ENCODE measurements around the gene RGS1.
A peak's percentile ranks its signal among the peaks of the same experiment; 100 is the strongest.

RGS1 gene

DNA sequence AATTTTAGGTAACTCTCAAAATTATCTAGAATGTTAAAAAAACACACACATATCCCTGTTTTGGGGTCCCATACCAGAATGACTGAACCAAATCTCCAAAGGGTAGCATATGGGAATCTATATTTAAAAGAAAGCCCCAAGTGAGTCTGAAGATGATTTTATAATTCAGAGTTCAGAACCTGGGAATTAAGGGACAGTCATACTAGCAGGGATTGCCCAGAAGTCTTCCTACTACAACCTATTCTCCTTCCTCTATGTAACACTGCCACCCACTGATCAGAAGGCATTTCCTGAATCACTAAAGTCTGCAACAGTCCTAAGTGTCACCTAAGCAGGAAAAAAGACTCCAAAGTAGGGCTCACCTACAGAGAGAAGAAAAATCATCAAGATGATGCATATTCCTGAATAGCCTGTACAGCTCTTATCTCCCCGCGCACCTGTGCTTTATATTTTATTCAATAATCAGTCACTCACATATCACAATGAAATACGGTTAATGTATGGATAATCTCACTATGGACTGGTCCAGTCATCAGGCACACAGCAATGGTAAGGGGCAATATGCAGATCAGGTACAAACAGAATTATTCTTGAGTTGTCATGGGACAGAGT is 4.9 kb downstream of the RGS1 start:
- no peak for DNase-seq (ENCODE audit: low read depth in 2 of 2, low spot score in 1 of 2)

DNA sequence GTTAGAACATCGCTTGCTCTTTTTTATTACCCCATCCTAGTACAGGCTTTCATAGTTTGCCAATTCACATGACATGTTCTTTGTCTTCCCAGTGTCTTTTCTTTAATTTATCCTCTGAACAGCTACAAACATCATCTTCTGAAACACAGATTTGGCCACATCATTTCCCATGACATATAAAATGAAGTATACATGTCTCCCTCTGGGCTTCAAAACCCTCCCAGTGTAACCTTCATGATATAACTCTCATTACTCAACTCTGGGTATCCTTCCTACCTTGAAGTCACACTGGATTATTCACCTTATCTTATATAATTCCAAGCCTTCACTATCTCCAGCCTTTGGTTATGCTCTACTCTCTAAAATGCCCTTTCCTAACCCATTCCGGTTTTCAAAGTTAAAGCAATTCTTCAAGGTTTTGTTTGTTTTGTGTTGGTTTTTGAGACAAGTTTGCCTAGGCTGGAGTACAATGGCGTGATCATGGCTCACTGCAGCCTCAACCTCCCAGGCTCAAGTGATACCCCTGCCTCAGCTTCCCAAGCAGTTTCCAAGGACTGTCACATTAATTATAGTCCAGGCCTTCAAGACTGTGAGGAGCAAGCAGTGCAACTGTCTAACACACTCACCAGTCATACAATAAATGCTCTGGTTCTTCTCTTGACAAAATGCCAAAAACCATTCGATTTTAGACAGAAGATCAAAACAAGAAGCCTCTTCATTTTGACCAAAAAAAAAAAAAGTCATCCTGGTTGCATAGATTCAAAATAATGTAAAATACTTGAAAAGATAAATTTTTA is 5.8 kb downstream of the RGS1 start:
- no peak for DNase-seq (ENCODE audit: low read depth in 2 of 2, low spot score in 1 of 2)

DNA sequence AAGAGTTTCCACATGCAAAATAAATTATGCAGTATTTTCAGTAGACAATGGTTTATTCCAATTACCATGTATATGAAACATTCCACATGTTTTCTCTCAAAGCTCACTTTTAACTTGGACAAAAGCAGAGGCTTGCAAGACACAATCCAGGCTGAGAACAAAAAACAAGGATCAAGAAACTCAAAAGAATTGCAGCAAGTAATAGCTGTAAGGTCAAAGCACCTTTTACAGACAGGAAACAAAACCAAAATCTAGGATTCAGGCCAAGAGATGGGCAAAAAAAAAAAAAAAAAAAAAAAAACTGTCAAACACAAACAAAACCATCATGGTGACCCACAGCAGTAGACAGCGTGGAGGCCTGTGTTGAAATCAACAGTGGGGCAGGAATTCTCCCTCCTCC is 9.3 kb downstream of the RGS1 start:
- DNase-seq (ENCODE audit: low read depth in 2 of 2, low spot score in 1 of 2) = no peak

DNA sequence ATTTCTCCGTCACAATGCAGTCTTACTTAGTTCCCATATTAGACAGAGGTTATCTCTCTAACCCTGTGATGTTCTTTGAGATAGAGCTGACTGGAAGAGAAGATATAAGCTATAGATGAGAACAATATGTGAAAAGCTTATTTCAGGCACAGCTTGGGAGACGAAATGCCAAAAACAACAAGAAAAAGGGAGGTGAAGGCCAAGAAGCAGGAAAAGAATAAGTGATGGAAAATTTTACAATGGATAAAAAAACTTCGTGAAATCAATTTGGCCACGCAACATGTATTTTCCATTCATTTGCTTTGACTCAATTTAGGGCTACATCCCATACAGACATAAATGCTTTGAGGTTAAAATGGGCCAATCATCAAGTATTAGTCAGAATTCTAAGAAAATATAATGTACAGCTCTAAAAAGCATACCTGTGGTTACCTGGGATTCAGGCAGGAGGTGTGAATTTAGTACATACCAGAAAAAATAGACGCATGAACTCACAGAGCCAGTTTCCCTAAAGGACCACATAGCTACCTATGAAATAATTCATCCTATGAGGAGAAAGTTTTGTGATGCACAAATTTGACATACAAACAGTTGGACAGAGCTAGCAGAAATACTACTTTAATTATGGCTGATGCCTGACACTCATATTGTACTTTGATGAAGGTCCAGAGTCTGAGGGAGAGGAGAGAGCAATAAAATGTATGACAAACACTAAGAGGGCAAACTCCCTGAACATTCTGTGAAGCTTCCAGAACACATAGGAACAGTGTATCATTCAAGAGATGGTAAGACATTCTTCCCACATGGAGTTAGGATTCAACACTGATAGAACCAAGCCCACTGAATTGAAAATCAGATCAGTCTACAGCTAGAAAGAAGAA is 12.1 kb downstream of the RGS1 start:
- no peak for DNase-seq (ENCODE audit: low read depth in 2 of 2, low spot score in 1 of 2)

DNA sequence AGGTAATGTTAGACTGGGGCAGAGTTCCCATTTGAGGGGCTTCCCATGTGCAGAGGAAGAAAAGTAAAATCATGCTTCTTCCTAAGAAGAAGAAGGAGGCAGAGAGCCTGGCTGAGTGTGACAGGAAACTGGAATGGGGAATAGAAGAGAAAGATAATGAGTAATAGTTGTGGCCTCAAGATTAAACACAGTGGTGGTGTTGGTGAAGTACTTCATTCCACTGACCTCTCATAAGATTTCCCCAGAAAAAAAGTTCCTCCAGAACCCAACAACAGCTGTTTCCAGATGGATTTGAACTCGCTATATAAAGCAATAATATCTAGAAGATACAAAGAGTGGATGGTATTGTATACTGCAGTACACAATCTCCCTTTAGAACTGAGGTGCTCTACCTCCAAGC is 13.0 kb downstream of the RGS1 start:
- no peak for DNase-seq (ENCODE audit: low read depth in 2 of 2, low spot score in 1 of 2)

DNA sequence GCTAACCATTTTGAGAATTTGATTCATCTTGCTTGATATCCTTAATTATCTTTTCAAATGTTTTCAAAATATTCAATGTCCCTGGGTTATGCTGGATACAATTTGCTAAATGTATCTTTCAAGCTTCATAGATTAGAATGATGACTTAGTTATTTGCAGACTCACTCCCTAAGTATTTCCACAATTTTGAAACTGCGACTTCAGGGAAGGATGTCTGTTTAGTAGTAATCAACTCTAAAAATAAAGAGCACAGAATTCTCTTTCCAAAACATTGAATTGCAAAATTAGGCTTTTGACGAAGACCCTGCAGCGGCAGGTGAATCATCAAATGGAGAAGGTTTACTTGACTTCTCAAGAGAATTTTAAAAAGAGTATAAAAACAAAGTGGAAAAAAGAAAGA is 14.2 kb downstream of the RGS1 start:
- no peak for DNase-seq (ENCODE audit: low read depth in 2 of 2, low spot score in 1 of 2)

DNA sequence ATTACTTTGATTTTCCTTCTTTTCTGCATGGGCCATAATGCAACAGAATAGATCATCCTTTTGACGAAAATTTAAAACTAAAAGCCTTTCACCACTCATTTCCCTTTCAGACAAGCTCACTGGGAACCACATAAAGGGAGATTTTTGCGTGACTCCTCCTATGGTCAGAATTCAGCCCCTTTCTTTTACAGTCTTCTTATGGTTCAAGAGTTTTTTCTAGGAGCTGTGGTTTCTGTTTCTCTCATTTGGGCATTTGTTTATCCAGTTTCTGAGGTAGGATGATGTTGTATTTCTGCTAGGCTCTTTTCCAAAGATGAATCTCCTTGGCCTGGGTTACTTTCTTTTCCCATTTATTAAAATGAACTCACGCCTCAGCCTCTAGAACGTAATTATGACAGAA is 16.9 kb downstream of the RGS1 start:
- DNase-seq (ENCODE audit: low read depth in 2 of 2, low spot score in 1 of 2) = no peak

DNA sequence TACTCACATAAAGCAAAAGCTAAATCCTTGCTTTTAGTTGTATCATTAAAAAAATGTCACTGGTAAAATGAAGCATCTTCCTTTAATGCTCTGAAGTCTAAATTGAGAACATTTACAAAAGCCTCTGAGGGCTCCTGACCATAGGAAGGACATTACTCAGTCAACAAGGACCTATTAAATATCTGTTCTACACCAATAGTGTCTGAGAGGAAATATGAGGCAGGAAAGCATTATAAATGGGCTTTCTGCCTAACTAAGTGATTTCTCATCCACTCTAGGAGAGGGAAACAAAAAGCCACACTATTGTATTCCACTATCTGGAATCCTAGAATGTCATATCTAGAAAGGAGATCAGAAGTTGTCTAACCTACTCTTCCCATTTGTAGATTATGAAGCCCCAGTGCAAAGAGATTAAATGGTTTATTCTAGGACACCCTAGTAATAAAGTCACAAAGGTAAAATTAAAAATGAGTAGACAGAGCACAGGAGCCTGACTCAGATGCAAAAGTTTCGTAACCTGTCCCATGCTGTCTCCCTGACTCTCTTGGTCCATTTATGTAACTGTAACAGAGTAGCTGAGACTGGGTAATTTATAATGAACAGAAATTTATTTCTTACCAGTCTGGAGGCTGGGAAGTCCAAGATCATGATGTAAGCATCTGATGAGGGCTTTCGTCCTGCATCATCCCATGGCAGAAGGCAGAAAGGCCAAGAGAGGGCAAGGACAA is 17.6 kb downstream of the RGS1 start:
- no peak for DNase-seq (ENCODE audit: low read depth in 2 of 2, low spot score in 1 of 2)

DNA sequence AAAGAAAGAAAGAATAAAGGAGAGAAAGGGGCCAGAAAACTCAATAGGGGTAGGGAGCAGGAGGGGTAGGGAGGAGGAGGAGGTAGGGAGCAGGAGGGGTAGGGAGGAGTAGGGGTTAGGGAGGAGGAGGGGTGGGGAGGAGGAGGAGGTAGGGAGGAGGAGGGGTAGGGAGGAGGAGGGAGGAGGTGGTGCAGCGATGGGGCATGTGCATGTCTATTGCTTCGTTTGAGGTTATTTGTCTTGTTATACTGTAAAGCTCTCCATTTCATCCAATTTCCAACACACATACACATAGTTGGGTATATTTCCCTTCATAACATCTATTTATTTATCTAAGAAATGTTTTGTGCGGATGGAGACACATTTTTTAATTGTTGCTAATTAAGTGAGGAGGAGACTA is 19.7 kb downstream of the RGS1 start:
- DNase-seq (ENCODE audit: low read depth in 2 of 2, low spot score in 1 of 2) = no peak

DNA sequence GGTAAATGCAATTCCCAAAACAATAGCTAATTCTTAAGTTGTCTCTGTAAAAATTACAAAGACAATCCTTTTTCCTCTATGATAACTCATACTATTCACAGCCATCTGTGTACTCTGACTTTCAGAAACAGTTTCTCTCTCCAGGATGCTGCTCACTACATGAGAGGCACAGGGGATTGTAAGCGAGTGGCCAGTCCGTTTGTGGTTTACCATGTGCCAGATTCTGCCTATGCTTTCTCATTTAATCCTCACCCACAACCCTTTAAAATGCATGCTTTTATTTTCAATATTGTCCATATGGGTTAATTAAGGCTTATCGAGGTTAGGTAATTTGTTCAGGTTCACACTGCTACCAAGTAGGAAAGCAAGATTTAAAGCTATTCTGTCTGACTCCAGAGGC is 23.0 kb downstream of the RGS1 start:
- DNase-seq (ENCODE audit: low read depth in 2 of 2, low spot score in 1 of 2) = no peak

DNA sequence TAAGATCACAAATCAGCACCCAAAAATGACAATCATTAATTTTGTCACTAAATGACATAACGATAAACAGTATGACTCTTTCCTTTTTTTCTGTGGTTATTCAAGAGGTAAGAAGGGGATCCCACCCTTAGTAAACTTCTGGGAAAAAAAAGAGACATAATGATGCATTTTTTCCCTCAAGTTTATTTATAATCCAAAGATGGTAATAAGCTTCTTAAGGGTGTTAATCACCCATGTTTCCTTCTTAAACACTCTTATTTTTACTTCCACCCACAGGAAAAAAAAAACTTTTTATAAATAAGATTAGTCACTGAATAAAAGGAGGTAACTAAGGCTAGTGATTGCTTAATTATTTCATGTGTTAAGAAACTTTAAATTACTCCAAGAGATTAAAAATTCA is 24.7 kb downstream of the RGS1 start:
- DNase-seq (ENCODE audit: low read depth in 2 of 2, low spot score in 1 of 2) = no peak

DNA sequence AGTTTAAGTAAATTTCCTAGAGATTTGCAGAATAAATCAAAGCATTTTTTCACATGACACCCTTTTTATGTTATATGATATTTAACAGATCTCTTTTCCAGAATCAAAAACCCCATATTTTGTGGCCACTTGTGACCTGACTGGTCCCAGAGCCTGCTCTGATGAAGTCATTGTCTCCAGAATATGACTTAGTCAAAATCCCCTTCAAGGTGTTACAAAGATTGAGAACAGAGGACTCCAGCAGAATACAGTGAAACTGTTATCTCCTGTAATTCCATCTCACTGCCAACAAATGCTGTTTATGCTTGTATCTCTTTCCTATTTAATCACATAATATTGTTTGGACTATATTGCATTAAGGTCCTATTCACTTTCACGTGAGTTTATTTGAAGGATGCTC is 25.6 kb downstream of the RGS1 start:
- DNase-seq (ENCODE audit: low read depth in 2 of 2, low spot score in 1 of 2) = no peak

DNA sequence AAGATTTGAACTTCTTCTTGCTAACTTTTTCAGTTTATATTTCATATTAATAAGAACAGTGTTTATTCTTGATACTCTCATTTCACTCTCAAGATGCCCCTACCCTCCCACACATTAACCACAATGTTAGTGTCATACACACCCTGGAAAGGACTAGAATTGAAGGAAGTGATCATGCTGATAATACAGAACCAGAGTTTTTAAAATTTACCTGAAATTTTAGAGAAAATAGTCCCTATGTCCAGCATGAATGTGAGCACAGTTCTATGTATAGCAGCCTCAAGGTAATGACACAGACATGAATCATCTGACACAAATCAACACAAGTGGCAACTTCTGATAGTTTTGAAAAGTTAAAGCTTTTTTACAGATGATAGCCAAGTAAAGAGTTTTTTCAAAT is 26.0 kb downstream of the RGS1 start:
- DNase-seq (ENCODE audit: low read depth in 2 of 2, low spot score in 1 of 2) = no peak

DNA sequence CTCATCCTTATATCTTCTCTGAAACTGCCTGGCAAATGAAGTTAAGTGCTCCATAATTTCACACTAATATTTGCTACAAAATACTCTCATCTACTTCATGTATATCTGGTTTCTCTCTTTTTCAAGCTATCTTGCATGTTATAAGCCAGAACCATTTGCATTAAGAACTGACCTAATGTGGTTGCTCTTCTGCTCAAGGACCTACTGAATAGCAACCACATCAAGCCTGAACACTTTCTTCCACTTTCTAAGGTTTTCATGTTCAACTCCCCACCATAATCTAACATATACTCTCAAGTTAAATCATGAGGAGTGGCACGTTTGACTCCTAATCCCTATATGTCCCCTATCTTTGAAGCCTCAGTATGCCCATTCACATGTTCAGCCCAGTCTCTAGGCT is 27.2 kb downstream of the RGS1 start:
- no peak for DNase-seq (ENCODE audit: low read depth in 2 of 2, low spot score in 1 of 2)

DNA sequence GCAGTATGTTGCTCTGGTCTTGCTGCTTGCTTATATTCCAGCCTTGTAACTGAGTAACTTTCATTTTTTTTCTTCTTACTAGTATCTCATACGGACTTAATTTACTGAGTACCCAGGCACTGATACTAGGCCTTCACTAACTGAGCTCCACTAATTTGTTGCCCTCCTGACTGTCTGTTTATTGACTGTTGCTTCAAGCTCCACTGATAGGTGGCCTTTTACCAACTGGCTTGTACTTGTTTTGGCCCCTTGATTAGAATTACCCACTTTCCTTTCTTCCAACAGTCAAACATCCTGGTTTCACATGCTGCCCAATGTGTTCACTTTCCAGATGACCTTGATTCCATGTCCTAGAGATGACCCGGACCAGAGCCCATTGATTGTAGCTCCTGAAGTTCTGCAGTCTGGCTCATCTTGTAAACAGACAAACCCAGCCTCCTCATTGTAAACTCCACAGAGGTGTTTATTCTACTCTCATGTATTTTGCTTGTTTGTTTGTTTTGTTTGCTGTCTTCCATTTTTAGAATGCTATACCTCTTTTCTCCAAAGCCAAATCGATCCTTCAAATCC is 27.7 kb downstream of the RGS1 start:
- DNase-seq (ENCODE audit: low read depth in 2 of 2, low spot score in 1 of 2) = no peak

DNA sequence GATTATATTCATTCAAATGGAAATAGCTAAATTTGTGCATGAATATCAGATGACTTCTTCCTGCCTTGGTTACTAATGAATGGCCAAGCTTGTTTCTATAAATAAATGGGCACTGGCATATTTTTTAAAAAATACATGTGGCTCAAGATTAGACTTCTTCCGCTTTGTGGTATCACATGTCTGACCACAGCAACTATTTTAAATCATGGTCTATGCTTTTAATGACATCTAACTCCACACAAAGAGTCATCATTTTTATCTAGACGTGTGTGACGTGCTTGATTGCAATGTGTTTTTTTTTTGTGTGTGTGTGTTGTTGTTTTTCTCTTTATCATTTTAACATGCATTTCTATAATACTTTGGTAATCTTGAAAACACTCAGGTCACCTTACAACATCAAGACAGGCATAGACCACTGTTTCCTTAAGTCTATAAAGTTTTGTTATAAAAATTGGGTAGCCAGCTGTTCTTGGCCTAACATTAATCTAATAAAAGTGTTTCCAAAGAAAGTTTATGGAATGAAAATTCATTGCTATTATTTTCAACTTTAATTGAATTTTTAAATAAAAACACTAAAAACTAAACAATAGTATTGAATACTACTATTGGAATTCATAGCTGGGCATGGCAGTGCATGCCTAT is 29.5 kb downstream of the RGS1 start:
- DNase-seq (ENCODE audit: low read depth in 2 of 2, low spot score in 1 of 2) = no peak

DNA sequence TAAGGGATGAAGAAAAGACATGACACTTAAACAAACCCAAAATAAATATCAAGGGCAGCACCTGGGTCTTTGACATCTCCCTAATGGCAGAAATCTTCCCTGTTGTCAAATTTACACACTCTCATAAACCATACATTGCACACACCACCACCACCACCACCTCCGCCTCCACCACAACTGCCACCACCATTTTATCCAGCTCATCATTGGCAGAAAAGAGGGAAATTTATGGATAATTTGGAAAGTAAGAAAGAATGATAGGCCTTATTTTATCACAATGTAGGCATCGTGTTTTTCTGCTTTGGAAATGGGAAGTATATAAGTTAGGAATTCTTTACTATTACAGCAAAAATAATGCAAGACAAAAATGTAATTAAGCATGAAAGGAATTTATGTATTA is 33.1 kb downstream of the RGS1 start:
- DNase-seq (ENCODE audit: low read depth in 2 of 2, low spot score in 1 of 2) = no peak

DNA sequence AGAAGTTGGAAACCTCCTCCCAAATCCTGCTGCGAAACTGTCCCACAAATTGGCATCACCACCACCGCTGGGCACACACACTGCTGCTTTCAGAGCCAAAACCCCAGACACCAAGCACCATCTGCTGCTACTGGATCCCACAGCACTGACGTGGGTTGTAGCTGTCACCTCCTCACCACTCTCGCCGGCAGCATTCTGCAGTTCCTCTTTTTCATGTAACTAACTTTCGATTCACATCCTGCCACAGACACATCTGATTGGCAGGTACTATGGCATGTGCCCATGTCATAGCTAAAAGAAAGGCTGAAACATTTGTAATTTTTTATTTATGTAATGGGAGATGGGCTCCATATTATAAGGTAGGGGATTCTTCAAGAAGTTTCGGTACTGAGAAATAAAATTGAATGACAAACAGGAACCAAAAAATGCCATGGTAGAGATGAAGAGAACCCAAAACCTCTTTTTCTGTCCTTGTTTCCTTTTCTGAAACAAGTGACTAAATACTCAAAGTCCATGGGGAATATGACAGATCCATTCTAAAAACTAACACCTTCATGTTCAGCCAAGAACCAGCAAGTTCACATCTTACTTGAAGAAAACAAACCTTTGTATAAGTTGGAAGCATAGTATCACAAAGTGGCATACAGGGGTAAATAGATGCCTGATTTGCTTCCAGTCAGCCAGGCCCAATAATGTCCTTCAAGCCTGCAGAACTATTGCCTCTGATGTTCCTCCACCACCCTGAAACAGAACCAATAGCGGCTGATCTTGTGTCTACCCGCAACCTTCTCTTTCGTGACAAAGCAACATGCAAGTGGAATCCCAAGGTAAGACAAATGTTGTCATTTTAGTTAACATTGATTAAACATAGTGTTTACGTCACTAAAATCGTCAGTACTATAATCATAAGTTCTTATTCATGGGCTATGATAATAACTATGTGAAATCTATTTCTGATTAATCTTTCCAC is 33.8 kb downstream of the RGS1 start:
- peak; percentile 21 to 22 for DNase-seq (ENCODE audit: low read depth in 2 of 2, low spot score in 1 of 2)

DNA sequence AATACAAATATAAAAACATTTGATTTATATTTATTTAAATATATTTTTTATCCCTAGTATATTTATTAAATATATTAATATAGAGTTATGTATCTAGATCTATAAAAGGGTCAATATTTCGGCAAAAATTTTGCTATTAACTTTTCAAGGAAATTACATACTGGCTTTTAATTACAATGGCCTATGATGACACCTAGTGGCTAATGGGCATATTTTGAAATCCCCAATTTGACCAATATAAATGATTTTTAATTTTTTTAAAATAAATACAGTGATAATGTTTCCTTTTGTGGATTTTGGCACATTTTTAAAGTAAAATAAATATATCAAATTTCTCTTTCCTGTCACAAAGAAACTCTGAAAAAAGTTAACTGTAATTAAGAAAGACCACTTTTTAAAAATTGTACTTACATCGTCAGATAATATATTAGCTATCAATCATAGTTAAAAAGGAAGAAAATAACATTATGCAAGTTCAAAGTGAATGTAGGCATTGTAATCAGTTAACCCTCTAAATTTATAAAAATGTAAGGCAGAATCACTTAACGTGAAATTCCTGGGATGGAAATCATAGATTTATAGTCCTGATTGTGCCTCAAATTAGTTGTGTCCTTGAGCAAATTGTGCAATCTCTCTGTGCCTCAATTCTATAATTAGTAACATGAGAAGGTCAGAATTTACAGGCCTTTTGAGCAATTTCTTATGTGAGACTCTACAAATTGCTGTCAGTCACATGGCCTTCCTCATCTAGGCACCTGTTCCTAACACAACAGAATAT is 34.7 kb downstream of the RGS1 start:
- no peak for DNase-seq (ENCODE audit: low read depth in 2 of 2, low spot score in 1 of 2)
